ENCODE results near the gene TMSB4X.
"Not testable (repeated sequence)": the region's sequence is repeated elsewhere in the genome, so short reads cannot be mapped to it uniquely, and the experiment has no call there.

Gene TMSB4X

DNA sequence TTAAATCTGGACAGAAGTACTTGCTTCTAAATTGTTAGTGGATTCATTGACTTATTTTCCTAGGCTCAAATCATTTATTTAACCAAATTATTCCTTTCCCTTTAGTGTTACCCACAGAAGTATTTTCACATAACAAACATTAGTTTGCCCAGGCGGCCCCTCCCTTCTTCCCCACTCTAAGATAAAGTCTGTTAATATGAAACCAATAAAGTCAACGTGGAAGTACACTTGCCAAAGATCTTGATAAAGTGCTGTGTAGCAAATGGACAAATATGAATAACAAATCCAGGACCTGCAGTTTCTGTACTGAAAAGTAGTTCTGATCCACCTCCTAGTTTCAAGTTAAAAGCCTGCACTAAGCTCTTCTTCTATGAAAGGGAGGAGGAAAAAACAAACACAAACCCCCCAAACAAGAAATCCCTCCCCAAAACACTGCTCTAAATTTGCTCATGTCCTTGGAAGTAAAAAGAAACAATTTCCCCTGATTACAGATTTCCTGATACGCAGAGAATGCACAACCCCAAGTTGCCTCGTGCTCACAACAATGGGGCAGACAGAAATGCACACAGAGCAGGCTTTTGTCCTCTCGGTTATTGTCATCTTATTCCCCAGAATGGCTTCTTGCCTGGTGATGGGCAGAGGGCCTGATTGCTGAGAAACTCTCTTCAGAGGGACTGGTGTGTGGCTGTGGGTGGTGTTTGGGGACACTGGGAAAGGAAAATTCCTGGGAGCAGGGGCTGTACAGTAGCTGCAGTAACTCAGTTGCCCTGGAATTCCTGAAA is 23.2 kb downstream of the TMSB4X start:
- no peak for DNase-seq

DNA sequence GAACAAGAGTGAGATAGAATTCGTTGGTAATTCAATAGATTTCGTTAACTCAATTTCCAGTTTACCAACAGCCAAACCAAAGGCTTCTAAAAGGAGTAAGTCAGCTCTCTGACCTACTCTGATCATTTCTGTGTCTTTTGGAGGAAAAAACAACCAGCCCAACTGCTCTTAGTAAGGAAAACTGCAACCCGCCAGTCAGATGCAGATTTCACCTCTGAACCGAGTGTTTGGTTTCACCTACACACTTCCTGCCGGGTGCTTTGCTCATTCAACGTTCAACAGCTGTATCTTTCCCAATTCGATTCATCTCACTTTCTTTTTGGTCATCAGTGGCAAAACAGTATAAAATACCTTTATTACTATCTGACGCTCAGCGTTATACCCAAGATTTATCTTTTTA is 24.5 kb downstream of the TMSB4X start:
- no peak for DNase-seq

DNA sequence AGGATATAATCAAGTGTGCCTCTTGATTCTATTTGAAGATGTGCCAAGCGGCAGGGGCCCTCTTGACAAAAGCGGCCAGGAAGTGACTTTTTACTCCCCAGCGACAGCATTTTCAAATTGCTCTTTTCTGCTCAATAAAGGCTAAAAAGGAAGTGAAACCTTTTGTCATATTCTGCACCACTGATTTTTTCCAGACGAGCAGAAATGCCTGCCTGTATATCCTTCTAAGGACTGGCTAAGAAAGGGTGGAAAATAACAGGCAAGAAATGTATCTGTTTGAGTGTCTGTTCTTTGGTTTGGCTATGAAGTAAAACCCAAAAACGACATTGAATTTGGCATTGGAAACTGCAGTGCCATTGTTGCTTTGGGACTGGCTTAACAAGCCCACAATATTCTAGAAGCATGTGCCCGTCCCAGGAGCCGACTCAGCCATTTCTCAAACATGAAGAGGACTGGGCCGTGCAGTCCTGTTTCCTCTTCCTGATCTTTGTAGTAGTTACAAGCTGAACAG is 25.4 kb downstream of the TMSB4X start:
- DNase-seq = no peak

- DNase-seq = no peak
Observed at GRCh38 chrX:13001097-13001496, 26.2 kb downstream of the TMSB4X start.

DNA sequence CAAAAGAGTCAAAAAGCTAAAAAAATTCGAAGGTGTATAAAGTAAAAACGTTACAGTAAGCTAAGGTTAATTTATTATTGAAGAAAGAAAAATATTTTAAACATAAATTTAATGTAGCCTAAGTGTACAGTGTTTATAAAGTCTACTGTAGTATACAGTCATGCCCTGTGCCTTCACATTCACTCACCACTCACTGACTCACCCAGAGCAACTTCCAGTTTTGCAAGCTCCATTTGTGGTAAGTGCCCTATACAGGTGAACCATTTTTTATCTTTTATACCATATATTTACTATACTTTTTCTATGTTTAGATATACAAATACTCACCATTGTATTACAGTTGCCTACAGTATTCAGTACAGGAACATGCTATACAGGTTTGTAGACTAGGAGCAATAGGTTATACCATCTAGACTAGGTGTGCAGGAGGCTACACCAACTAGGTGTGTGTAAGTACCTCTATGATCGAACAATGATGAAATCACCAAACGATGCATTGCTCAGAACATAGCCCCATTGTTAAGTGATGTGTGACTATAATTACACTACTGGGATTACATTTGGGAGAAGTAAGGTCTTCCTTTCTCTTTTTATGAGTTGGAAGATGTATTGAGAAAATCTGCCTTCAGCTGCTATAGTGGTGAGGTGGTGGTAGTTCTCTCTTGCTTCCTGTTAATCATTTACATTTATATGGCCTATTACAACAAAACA is 27.2 kb downstream of the TMSB4X start:
- DNase-seq = no peak

DNA sequence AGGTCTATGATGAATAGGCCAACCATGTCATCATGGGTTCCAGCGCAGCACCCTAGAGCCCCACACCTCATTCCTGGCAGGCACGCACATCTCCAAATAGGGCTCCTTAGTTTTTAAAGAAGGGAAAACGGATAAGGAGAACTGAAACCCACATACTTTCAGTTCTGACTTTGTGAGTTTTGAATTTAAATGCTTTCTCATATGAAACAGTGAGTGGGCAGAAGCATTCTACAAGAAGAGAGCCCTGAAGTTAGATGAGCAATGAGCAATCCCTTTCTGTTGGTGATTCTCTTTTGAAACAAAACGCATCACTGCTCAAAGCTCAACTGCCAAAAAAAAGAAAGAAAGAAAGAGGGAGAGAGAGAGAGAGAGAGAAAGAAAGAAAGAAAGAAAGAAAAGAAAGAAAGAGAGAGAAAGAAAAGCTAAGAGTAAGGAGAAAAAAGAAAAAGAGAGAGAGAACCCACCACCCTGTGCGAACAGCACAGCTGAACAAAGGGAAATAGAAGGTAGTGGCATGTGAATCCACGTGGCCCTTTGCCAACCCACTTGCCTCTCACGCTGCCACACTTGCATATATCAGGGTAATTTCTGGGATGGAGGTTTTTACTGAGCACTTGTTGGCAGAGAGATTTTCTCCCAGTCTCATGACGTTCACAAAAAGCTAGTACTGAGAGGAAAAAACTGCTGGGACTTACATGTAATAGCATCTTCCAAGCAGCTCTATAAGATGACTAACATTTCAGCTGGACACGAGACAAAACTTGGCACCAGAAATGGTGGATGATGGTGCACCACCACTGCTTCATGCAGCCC is 31.0 kb downstream of the TMSB4X start:
- no peak for DNase-seq

DNA sequence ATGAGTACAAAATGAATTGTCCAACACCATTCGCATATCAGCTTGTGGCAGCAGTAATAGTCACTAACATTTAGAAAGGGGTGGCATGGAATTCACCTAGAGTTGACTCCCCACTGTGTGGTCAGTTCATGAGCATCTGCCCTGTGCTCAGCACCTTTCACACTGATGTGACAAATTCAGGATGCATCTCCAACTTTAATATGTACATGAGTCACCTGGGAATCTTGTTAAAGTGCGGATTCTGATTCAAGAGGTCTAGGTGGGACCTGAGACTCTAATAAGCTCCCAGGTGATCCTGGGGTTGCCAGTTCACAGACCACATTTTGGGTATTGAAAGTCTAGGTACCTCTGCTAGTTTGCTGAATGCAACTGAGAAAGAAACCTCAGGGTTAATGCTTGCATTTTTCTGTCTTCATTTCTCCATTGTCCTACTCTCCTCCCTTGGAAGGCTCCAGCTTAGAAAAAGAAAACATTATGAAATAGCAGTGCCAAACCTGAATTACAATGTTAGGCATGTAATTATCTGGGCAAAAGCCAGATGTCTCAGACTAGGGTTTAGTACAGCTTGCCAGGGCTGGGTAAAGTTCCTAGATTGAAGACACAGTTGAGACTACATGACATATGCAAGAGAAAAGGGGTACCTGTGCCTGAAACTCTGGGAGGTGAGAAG is 32.7 kb downstream of the TMSB4X start:
- no peak for DNase-seq

DNA sequence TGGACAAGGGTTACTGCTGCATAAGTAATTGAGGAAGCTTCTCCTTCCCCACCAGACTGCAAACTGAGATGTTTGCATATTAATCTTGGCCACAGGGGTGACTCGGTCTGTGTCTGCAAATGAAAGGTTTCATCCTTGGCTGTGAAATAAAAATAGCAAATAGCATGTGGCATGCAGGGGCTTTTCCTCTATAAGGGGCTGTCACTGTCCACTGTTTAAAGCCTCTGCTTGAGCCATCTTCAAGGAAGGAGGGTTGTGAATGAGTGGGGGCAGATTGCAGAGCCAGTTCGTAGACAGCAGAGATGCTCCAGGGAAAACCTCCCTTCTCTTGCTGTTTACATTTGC is 33.3 kb downstream of the TMSB4X start:
- no peak for DNase-seq

DNA sequence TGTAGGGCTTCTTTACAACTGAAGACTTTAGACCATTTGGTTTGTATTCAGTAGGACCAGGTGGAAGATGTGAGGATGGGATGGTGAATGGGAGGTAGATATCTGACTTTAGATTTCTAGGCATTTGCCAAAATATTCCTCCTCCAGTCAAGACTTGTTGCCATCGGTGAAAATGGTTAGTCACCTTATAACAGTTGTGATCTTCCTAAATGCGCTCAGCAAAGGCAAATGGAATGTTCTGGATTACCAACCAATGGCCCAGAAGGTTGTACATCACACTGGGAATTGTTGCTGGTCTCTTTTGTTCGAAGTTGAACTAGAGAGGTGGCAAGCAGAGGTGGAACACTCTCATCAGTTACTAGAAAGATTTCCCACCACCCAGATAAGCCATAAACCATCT is 33.9 kb downstream of the TMSB4X start:
- no peak for DNase-seq

- DNase-seq = no peak
Observed at GRCh38 chrX:13009273-13009672, 34.4 kb downstream of the TMSB4X start.

GRCh38 chrX:13009844-13010243 is 34.9 kb downstream of the TMSB4X start:
- no peak for DNase-seq

- no peak for DNase-seq
Observed at GRCh38 chrX:13010546-13010945, 35.6 kb downstream of the TMSB4X start.

- DNase-seq = peak; percentile 65
Observed at GRCh38 chrX:13013363-13014110, 38.6 kb downstream of the TMSB4X start.

GRCh38 chrX:13014111-13015096 is 39.5 kb downstream of the TMSB4X start:
- no peak for DNase-seq

DNA sequence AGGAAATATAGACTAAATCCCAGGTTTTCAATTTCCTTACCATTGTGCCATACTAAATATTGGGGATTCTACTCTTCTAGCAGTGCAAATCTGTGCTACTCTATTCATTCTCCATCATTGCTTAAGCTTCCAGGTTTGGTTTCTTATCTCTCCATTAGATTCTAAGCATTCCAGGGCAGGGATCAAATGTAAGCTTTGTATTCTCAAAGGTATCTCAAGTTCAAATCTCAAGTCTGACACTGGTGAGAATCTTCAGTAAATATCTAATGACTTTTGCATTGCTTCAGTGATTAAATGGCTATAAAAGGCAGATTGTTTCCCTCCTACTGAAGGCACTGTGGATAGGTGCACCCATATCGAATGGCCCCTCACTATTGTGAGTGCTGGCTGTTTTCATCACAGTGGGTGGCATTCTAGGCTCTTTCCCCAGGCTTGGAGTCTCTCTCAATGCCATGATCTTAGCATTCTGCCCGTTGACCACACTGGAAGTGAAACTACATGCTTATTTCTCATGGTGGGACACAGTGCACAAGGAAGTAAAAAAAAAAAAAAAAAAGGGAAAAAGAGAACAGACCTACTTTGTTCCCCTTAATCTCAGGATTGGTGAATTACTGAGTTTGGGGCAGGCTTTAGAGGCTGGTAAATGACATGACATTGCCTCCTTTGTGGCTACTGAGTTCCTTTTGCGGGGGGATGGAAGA is 40.8 kb downstream of the TMSB4X start:
- DNase-seq = no peak

DNA sequence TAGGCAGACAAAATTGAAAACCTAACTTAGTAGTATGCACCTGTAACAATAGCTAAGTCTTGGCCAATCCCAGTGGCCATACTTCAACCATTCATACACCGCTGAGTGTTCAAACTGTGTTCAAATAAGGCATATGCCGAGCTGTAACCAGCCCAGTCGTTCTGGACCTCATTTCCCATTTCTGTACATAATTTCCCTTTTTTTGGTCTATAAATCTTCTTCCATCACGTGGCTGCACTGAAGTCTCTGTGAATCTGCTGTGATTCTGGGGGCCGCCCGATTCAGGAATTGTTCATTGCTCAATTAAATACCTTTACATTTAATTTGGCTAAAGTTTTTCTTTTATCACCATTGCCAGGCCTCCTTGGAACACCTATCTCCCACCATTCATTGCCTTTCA is 41.8 kb downstream of the TMSB4X start:
- DNase-seq = not testable (repeated sequence)

DNA sequence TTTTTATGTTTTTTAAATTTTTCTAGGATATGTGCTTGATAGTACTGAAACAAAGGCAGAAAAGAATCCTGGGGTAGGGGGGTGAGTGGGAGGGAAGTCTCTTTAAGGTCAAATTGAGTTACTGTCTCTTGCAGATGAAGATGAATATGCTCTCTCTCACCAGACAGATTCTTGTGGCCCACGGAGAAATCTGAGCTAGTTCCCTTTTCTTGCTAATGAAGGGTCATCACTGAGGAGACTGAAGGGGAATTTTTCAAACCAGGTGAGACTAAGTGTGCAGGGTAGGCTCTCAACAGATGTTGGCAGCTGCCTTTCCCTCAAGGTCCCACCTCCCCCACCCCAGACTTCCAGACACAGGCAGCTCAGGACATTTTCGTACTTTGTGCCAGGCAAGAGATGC is 48.0 kb downstream of the TMSB4X start:
- no peak for DNase-seq

DNA sequence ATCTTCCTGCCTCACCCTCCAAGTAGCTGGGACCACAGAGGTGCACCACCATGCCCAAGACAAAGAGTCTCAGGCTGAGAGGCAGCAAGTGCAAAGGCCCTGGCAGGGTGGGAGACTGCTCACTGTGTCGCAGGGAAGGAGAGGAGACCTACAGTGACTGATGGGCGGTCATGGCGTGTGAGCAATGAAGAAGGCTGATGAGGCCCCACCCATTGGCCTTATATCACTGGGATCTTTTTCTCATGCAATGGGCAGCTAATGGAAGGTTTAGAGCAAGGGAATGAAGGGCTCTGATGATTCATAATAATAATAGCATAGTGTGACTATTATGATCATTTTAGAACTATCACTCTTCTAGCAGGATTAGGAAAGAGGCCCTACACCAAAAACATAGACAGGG is 48.7 kb downstream of the TMSB4X start:
- DNase-seq = no peak

DNA sequence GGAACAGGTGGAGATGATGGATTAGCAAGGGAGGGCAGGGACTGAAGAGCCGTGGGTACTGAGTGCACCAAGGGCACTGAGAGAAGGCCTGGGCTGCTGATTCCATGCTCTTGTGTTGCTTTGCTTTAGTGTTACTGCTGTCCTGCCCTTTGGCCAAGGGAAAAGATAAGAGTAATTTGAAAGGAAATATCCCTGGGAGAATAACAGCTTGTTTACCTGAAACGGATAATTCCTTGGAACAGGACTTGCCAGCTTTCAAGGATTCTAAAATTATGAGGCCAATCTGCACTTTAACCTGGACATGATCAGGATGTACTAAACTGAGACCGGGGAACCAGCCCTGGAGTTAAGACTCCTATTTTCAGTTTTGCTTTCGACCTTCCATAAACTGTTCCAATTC is 49.1 kb downstream of the TMSB4X start:
- no peak for DNase-seq

- no peak for DNase-seq
Observed at GRCh38 chrX:13024986-13025385, 50.1 kb downstream of the TMSB4X start.
